Measurements from ENCODE around the gene ACOXL.

The ACOXL gene

GRCh38 chr2:110764931-110765330, 32.6 kb downstream of the ACOXL start:
- no peak for DNase-seq

GRCh38 chr2:110766291-110766690, 33.9 kb downstream of the ACOXL start:
- DNase-seq, result no peak

- DNase-seq, result no peak
Observed at GRCh38 chr2:110768591-110768990, 36.2 kb downstream of the ACOXL start.

GRCh38 chr2:110770404-110770958, 38.1 kb downstream of the ACOXL start:
- DNase-seq, result no peak

- DNase-seq, result no peak
Observed at GRCh38 chr2:110770959-110771431, 38.6 kb downstream of the ACOXL start.

GRCh38 chr2:110771547-110772382, 39.4 kb downstream of the ACOXL start:
- DNase-seq, result no peak

- no peak for DNase-seq
Observed at GRCh38 chr2:110772383-110772755, 40.0 kb downstream of the ACOXL start.

GRCh38 chr2:110773401-110773921, 41.1 kb downstream of the ACOXL start:
- DNase-seq, result no peak

- no peak for DNase-seq
Observed at GRCh38 chr2:110774701-110775100, 42.3 kb downstream of the ACOXL start.

- no peak for DNase-seq
Observed at GRCh38 chr2:110777531-110778311, 45.3 kb downstream of the ACOXL start.

GRCh38 chr2:110780461-110780860, 48.1 kb downstream of the ACOXL start:
- no peak for DNase-seq

- DNase-seq, result no peak
Observed at GRCh38 chr2:110783196-110783873, 51.0 kb downstream of the ACOXL start.

- DNase-seq, result no peak
Observed at GRCh38 chr2:110784047-110784631, 51.8 kb downstream of the ACOXL start.

GRCh38 chr2:110785439-110785838, 53.1 kb downstream of the ACOXL start:
- DNase-seq, result no peak

GRCh38 chr2:110788976-110789375, 56.6 kb downstream of the ACOXL start:
- DNase-seq, result no peak

GRCh38 chr2:110789706-110790105, 57.3 kb downstream of the ACOXL start:
- no peak for DNase-seq

- DNase-seq, result no peak
Observed at GRCh38 chr2:110790907-110791306, 58.5 kb downstream of the ACOXL start.

- no peak for DNase-seq
Observed at GRCh38 chr2:110791435-110791834, 59.1 kb downstream of the ACOXL start.

GRCh38 chr2:110793034-110793433, 60.7 kb downstream of the ACOXL start:
- DNase-seq, result no peak

GRCh38 chr2:110794390-110794789, 62.0 kb downstream of the ACOXL start:
- DNase-seq, result no peak

GRCh38 chr2:110794951-110795350, 62.6 kb downstream of the ACOXL start:
- DNase-seq, result no peak

- DNase-seq, result no peak
Observed at GRCh38 chr2:110796716-110797301, 64.4 kb downstream of the ACOXL start.

All from cortex of kidney (tissue), 1 donor.